ENCODE results near the gene MPZL3. TPM values are rescaled to one million over a fixed set of nuclear protein-coding genes. Genes with fewer than 3 reads are reported as not detected.

Gene MPZL3
- polyA plus RNA-seq, 1 donor (not counting 4 experiments of a cell fraction or from before 2014, with no cell fraction given) = 7.9 TPM

DNA sequence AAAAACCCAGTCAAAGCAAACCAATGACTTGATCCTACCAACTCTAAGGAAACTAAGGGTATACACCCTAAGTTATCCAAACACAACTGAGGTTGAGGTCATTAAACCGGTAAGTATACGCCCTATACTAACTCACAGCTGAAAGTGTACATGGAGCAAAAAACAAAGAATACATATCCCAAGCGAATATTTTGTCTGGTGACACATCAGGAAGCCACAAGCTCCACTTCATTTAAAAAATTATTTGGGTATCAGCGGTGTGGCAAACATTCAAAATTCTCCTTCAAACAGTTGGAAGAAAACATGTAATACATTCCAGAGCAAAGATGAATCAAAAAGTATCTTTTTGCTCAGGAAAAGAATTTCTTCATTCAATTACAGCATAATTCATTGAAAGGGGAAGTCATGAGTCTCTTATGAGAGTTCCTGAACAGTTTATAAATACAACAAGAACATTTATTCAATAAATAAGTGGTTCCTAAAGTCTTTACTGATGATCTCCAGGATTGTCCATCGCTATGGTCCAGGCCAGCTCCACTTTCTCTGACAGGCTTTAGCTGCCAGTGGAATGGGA, 22.8 kb downstream of the MPZL3 start:
- FAIRE-seq = no peak

DNA sequence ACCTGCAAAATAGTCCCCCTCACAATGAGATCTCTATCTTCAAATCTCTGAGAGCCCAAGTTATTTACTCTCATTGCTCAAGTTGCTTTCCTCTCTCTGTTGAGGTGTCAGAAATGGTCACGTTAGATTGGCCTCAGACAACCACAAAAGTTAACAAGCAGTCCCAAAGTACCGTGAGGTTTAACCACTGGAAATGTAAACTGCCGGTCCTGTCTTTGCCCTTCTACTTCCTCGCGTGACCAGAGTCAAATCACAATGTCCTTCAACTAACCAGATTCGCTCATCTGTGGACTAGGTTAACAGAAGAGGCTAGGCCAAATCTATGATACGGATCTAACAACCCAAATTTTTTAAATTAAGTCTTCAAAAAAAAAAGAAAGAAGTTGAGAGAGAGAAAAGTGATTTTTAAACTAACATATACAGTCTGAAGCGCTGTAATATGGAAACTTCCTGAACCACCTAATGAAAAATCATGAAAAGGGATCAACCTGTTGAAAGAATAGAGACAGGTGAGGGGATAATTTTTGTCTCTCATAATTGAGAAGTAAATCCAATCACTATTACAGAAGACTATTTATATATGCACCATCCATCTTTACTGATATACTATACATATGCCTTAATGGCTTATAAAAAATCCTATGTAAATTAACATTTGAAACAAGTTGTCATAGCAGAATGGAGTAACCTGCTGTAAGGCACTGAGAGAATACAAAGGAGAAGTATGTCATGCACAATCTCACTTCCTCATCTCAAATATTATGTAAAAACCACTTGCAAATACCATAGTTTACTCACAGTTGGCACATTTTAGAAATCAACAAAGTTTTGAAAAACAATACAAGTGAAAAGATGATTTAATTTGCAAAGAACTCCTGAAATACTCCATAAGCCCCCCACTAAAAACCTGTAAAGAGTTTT, 24.0 kb downstream of the MPZL3 start:
- no peak for TF ChIP-seq EZH2 (IDR thresholded peaks at IDR 0.05; ENCODE audit: low read length)
- TF ChIP-seq, protein P1, sequence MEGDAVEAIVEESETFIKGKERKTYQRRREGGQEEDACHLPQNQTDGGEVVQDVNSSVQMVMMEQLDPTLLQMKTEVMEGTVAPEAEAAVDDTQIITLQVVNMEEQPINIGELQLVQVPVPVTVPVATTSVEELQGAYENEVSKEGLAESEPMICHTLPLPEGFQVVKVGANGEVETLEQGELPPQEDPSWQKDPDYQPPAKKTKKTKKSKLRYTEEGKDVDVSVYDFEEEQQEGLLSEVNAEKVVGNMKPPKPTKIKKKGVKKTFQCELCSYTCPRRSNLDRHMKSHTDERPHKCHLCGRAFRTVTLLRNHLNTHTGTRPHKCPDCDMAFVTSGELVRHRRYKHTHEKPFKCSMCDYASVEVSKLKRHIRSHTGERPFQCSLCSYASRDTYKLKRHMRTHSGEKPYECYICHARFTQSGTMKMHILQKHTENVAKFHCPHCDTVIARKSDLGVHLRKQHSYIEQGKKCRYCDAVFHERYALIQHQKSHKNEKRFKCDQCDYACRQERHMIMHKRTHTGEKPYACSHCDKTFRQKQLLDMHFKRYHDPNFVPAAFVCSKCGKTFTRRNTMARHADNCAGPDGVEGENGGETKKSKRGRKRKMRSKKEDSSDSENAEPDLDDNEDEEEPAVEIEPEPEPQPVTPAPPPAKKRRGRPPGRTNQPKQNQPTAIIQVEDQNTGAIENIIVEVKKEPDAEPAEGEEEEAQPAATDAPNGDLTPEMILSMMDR (optimal IDR thresholded peaks at IDR 0.05 in 1 of 3, IDR thresholded peaks at IDR 0.05 in 1 of 3, conservative IDR thresholded peaks at IDR 0.05 in 1 of 3; ENCODE audit: extremely low read depth in 1 of 3, insufficient read depth in 2 of 3, low read length in 3 of 3) = no peak
- H3K9ac ChIP-seq (ENCODE audit: control insufficient read depth, extremely low read depth, insufficient read depth, low read length) = no peak overlapping the region
- H3K9me3 ChIP-seq (ENCODE audit: control insufficient read depth, low read depth, low read length) = no peaks in the 10 kb centered on the region
- peaks cover 7 to 13% of the 10 kb centered on the region in 2 experiments for H3K36me3 ChIP-seq (ENCODE audit: control insufficient read depth in 2 of 2, extremely low read depth in 1 of 2, insufficient read depth in 2 of 2, low read length in 2 of 2)
- H2AFZ ChIP-seq (ENCODE audit: control insufficient read depth, low read length) = no peak overlapping the region
- no peak for FAIRE-seq
- no peak overlapping the region for H3K27ac ChIP-seq (ENCODE audit: control insufficient read depth, insufficient read depth, low read length)
- no peaks in the 10 kb centered on the region for H3K79me2 ChIP-seq (ENCODE audit: control insufficient read depth, insufficient read depth, low read length)
- no peaks in the 10 kb centered on the region for H3K9me1 ChIP-seq (ENCODE audit: control insufficient read depth, extremely low read depth, insufficient read depth, low read length)
- no peak overlapping the region for H3K4me2 ChIP-seq (ENCODE audit: control insufficient read depth, extremely low read depth, insufficient read depth, low read depth, low read length)
- no peaks in the 10 kb centered on the region for H3K4me1 ChIP-seq (ENCODE audit: control insufficient read depth, extremely low read depth, insufficient read depth, low read length)
- dilution Hi-C loops (cut with MboI; ENCODE audit: extremely low pct_ligation_motif_present, low sequenced_read_pairs) = no loop called here
- DNase-seq (ENCODE audit: low read depth, low spot score) = no peak
- no peaks in the 10 kb centered on the region for H4K20me1 ChIP-seq (ENCODE audit: control insufficient read depth, extremely low read depth, insufficient read depth, low read length)
- no peaks in the 10 kb centered on the region for H3K27me3 ChIP-seq (ENCODE audit: control insufficient read depth, extremely low read depth, insufficient read depth, low read length)
- H3K4me3 ChIP-seq (ENCODE audit: control insufficient read depth in 2 of 3, extremely low read depth in 1 of 3, insufficient read depth in 2 of 3, low read depth in 1 of 3, low read length in 3 of 3) = no peak overlapping the region

More for the DNA sequence above, 22.8 kb downstream of the MPZL3 start:
- Histone ChIP-seq H3K27me3 (ENCODE audit: control insufficient read depth, extremely low read depth, insufficient read depth, low read length) (no peaks in the 10 kb centered on the region), H3K9ac (ENCODE audit: control insufficient read depth, extremely low read depth, insufficient read depth, low read length) (no peak overlapping the region), H3K27ac (ENCODE audit: control insufficient read depth, insufficient read depth, low read length) (no peak overlapping the region), H3K4me2 (ENCODE audit: control insufficient read depth, extremely low read depth, insufficient read depth, low read depth, low read length) (no peak overlapping the region), H2AFZ (ENCODE audit: control insufficient read depth, low read length) (no peak overlapping the region), H3K9me3 (ENCODE audit: control insufficient read depth, low read depth, low read length) (no peaks in the 10 kb centered on the region), H3K4me1 (ENCODE audit: control insufficient read depth, extremely low read depth, insufficient read depth, low read length) (no peaks in the 10 kb centered on the region), H3K36me3 (ENCODE audit: control insufficient read depth in 2 of 2, extremely low read depth in 1 of 2, insufficient read depth in 2 of 2, low read length in 2 of 2) (peaks cover 10 to 14% of the 10 kb centered on the region in 2 experiments), H3K79me2 (ENCODE audit: control insufficient read depth, insufficient read depth, low read length) (no peaks in the 10 kb centered on the region), H3K9me1 (ENCODE audit: control insufficient read depth, extremely low read depth, insufficient read depth, low read length) (no peaks in the 10 kb centered on the region), H4K20me1 (ENCODE audit: control insufficient read depth, extremely low read depth, insufficient read depth, low read length) (no peaks in the 10 kb centered on the region), H3K4me3 (ENCODE audit: control insufficient read depth in 2 of 3, extremely low read depth in 1 of 3, insufficient read depth in 2 of 3, low read depth in 1 of 3, low read length in 3 of 3) (no peak overlapping the region)
- TF ChIP-seq, protein P1 (optimal IDR thresholded peaks at IDR 0.05 in 1 of 3, IDR thresholded peaks at IDR 0.05 in 1 of 3, conservative IDR thresholded peaks at IDR 0.05 in 1 of 3; ENCODE audit: extremely low read depth in 1 of 3, insufficient read depth in 2 of 3, low read length in 3 of 3) = no peak
- TF ChIP-seq EZH2 (IDR thresholded peaks at IDR 0.05; ENCODE audit: low read length) = no peak
- dilution Hi-C loops (cut with MboI; ENCODE audit: extremely low pct_ligation_motif_present, low sequenced_read_pairs) = no loop called here
- no peak for DNase-seq (ENCODE audit: low read depth, low spot score)

Data from keratinocyte (primary cell).